GM10248 (cell line): Measurements from ENCODE around the gene ZSWIM6.

Source experiments
- CTCF ChIA-PET: fragments of 300-600 bp; sonication (Branson Sonifier 250); formaldehyde crosslinking; extraction: SDS; loops from one replicate; lab custom pipeline; 2021; ENCODE audit warnings: antibody characterized with exemption; lab: Yijun Ruan, JAX
- POLR2A ChIA-PET: fragments of 350-650 bp; sonication (Branson Sonifier 250); formaldehyde crosslinking; extraction: SDS; loops from one replicate; lab custom pipeline; 2020; ENCODE audit warnings: antibody characterized with exemption; lab: Yijun Ruan, JAX
- DNase-seq: peaks from one replicate; pipeline ENCODE4 v3.0.0; 2012; ENCODE audit errors: extremely low spot score
- CTCF ChIP-seq: IDR thresholded peaks from 2 replicates; pipeline ENCODE4 v1.5.1; 2012; ENCODE audit warnings: mild to moderate bottlenecking, low read depth; ENCODE audit errors: extremely low read depth, missing control alignments, control extremely low read depth

Gene ZSWIM6

GRCh38 chr5:61329550-61330128 lies 2.4 kb upstream of the ZSWIM6 start:
- no peak for TF ChIP-seq CTCF
- POLR2A ChIA-PET: no interaction called here
- CTCF ChIA-PET: interaction anchor here (0.9 to 3.3 kb wide), 5 partner anchors 8 to 642 kb away, joined by 3 to 20 read pairs (median 3); partner anchors contain the start of gene SMIM15
- peak; percentile 31 for DNase-seq

- ChIA-PET POLR2A (no interaction called here), CTCF (interaction anchor here (0.9 to 3.3 kb wide), 8 partner anchors 9 to 643 kb away, joined by 3 to 20 read pairs (median 3); partner anchors contain the start of gene SMIM15)
- DNase-seq: no peak
- no peak for TF ChIP-seq CTCF
These were observed 1.7 kb upstream of the ZSWIM6 start for GRCh38 chr5:61330341-61330844.

- peak; percentile 50 for TF ChIP-seq CTCF
- ChIA-PET POLR2A (interaction anchor here (1.1 kb wide), 1 partner anchor 130 kb away, joined by 5 read pairs; no protein-coding TSS in a partner anchor), CTCF (interaction anchor here (1.0 to 3.3 kb wide), 6 partner anchors 10 to 643 kb away, joined by 3 to 20 read pairs (median 4); no protein-coding TSS in a partner anchor)
- DNase-seq: peak; percentile 46
These were observed 1.1 kb upstream of the ZSWIM6 start for GRCh38 chr5:61330845-61331406.

- ChIA-PET CTCF (interaction anchor here (3.3 kb wide), 1 partner anchor 11 kb away, joined by 20 read pairs; no protein-coding TSS in a partner anchor), POLR2A (interaction anchor here (0.6 kb wide), 1 partner anchor 168 kb away, joined by 4 read pairs; no protein-coding TSS in a partner anchor)
- DNase-seq: peak; percentile 33
- TF ChIP-seq CTCF: no peak
These were observed 296 bp downstream of the ZSWIM6 start for GRCh38 chr5:61332358-61332749.

GRCh38 chr5:61332851-61333320 lies 828 bp downstream of the ZSWIM6 start:
- ChIA-PET CTCF (no interaction called here), POLR2A (interaction anchor here (1.2 kb wide), 1 partner anchor 20 kb away, joined by 3 read pairs; no protein-coding TSS in a partner anchor)
- peak; percentile 34 for DNase-seq
- no peak for TF ChIP-seq CTCF

GRCh38 chr5:61333321-61333953 lies 1.4 kb downstream of the ZSWIM6 start:
- CTCF ChIA-PET: no interaction called here
- POLR2A ChIA-PET: interaction anchor here (1.2 kb wide), 1 partner anchor 20 kb away, joined by 3 read pairs; no protein-coding TSS in a partner anchor
- no peak for TF ChIP-seq CTCF
- DNase-seq: peak; percentile 41
